ENCODE data around the gene MGAT4C. TPM values are rescaled to one million over a fixed set of nuclear protein-coding genes. Genes with fewer than 3 reads are reported as not detected.

The MGAT4C gene
- total RNA-seq, 2 donors from 2014 or later = 0.14 to 0.28 TPM

DNA sequence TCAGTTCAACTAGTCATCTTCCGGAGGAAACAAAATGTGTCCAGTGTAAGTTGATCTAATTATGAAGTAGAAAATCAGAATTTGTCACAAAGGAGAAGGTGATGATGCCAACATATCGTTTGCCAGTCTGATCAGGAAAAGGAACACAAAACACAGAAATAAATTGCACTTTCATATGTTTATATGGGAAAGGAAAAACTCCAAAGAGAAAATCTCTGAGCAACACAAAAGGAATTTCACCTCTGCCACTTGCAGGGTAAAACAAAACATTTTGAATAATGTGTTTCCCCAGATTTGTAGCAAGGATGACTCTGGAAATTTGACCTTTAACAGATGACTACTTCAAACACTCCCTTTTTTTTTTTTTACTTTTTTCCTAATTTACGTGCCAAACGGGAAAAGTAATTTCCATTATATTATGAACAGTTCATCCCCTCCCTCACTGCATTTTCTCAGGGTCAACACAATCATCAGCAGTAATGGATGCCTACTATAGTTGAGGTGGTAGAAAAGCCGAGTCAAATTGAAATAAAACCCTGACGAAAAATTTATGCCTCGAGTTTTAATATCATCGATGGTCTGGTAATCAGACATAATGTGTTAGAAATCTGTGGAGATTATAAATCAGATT, 25.6 kb downstream of the MGAT4C start:
- no peaks in the 10 kb centered on the region for H3K27me3 ChIP-seq (replicated peaks; ENCODE audit: insufficient read depth)
- H3K4me1 ChIP-seq (ENCODE audit: control insufficient read depth in 1 of 2, low read depth in 2 of 2) = peaks cover 7 to 10% of the 10 kb centered on the region in 2 donors
- no peak for TF ChIP-seq CTCF (IDR thresholded peaks at IDR 0.05)
- H3K9me3 ChIP-seq = no peaks in the 10 kb centered on the region
- ATAC-seq (ENCODE audit: insufficient number of reproducible peaks, low FRiP score, low read depth) (no peak), DNase-seq (ENCODE audit: low spot score) (no peak)
- no peak overlapping the region for H3K27ac ChIP-seq
- H3K4me3 ChIP-seq = no peak overlapping the region
- no peaks in the 10 kb centered on the region for H3K36me3 ChIP-seq

GRCh38 chr12:86229772-86230171, 26.4 kb downstream of the MGAT4C start:
- H3K27ac ChIP-seq = no peak overlapping the region
- ATAC-seq (ENCODE audit: insufficient number of reproducible peaks, low FRiP score, low read depth) (no peak), DNase-seq (ENCODE audit: low spot score) (no peak)
- peaks cover 7 to 10% of the 10 kb centered on the region in 2 donors for H3K4me1 ChIP-seq (ENCODE audit: control insufficient read depth in 1 of 2, low read depth in 2 of 2)
- H3K27me3 ChIP-seq (replicated peaks; ENCODE audit: insufficient read depth) = no peaks in the 10 kb centered on the region
- no peaks in the 10 kb centered on the region for H3K36me3 ChIP-seq
- TF ChIP-seq CTCF (IDR thresholded peaks at IDR 0.05) = no peak
- H3K9me3 ChIP-seq = no peaks in the 10 kb centered on the region
- H3K4me3 ChIP-seq = no peak overlapping the region

DNA sequence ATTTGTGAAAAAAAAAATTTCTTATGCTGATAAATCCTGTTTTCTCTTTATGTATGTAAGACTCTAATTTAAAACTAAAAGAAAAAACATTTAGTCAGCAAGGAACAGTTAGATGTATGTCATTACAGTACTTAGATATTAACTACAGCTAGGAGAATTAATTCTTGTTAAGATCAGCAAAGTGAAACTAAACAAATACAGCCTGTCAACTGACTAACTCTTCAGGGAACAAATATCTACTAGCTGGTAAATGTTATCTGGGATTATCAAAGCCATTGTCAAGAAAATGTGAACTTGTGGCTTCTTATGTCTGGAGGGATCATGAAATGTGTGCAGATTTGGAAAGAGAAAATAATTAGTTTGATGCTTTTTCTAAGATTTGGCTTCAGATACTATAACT, 27.5 kb downstream of the MGAT4C start:
- H3K4me1 ChIP-seq (ENCODE audit: control insufficient read depth in 1 of 2, low read depth in 2 of 2) = peaks cover 7 to 10% of the 10 kb centered on the region in 2 donors
- H3K27me3 ChIP-seq (replicated peaks; ENCODE audit: insufficient read depth) = no peaks in the 10 kb centered on the region
- no peak overlapping the region for H3K27ac ChIP-seq
- no peaks in the 10 kb centered on the region for H3K36me3 ChIP-seq
- ATAC-seq (ENCODE audit: insufficient number of reproducible peaks, low FRiP score, low read depth) (no peak), DNase-seq (ENCODE audit: low spot score) (no peak)
- H3K4me3 ChIP-seq = no peak overlapping the region
- TF ChIP-seq CTCF (IDR thresholded peaks at IDR 0.05) = no peak
- no peaks in the 10 kb centered on the region for H3K9me3 ChIP-seq

- no peak overlapping the region for H3K4me3 ChIP-seq
- ATAC-seq (ENCODE audit: insufficient number of reproducible peaks, low FRiP score, low read depth) (no peak), DNase-seq (ENCODE audit: low spot score) (no peak)
- H3K4me1 ChIP-seq (ENCODE audit: control insufficient read depth in 1 of 2, low read depth in 2 of 2) = peaks cover 7 to 10% of the 10 kb centered on the region in 2 donors
- no peak overlapping the region for H3K27ac ChIP-seq
- no peaks in the 10 kb centered on the region for H3K36me3 ChIP-seq
- no peaks in the 10 kb centered on the region for H3K9me3 ChIP-seq
- H3K27me3 ChIP-seq (replicated peaks; ENCODE audit: insufficient read depth) = no peaks in the 10 kb centered on the region
- no peak for TF ChIP-seq CTCF (IDR thresholded peaks at IDR 0.05)
Observed at GRCh38 chr12:86226481-86226880, 29.7 kb downstream of the MGAT4C start.

DNA sequence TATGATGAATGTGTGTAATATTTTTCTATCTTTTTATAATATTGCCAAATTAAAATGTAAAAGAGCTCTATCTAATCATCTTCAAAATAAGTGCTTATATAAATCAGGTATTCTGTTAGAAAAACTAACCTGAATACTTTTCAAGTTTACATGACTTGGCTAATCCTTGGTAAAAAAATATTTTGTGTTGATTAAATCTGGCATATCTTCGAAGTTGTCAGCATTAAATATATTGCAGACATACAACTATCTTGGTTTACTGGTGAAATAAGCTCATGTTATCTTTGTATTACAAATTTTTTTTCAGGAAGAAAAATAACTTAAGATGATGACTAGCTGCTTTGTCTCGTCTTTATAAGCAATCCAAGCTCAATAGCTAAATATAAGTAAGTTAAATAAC, 39.6 kb downstream of the MGAT4C start:
- ATAC-seq (ENCODE audit: insufficient number of reproducible peaks, low FRiP score, low read depth) (no peak), DNase-seq (ENCODE audit: low spot score) (no peak)
- Histone ChIP-seq H3K4me1 (ENCODE audit: control insufficient read depth in 1 of 2, low read depth in 2 of 2) (peaks cover 17 to 26% of the 10 kb centered on the region in 2 donors), H3K27me3 (replicated peaks; ENCODE audit: insufficient read depth) (no peaks in the 10 kb centered on the region), H3K9me3 (no peaks in the 10 kb centered on the region), H3K36me3 (no peaks in the 10 kb centered on the region), H3K4me3 (no peak overlapping the region), H3K27ac (no peak overlapping the region)
- no peak for TF ChIP-seq CTCF (IDR thresholded peaks at IDR 0.05)
